Measurements from ENCODE around the gene DCP2. TPM values are rescaled to one million over a fixed set of nuclear protein-coding genes. Genes with fewer than 3 reads are reported as not detected.

The DCP2 gene
- 10 to 100 TPM; 15.8 to 24.6 TPM for total RNA-seq

GRCh38 chr5:112976432-112977309 is at the start of gene DCP2:
Gene DCP2, plus strand, starts transcription at chr5:112976798. Its CDS starts 136 bp downstream, at chr5:112976934.

Other genes with a start within 250 kb of the DCP2 start
- 10 to 100 TPM; 54.7 to 57.3 TPM for gene APC, start 238.9 kb upstream of the DCP2 start, total RNA-seq
- gene SRP19, start 115.5 kb upstream of the DCP2 start, total RNA-seq: 10 to 100 TPM; 40.6 to 58.9 TPM
- 10 to 100 TPM; 34.4 to 46.6 TPM for gene REEP5, start 54.6 kb upstream of the DCP2 start, total RNA-seq

Data from melanocyte of skin (primary cell).